ENCODE results near the gene FRMPD2.
"Not testable (repeated sequence)": the region's sequence is repeated elsewhere in the genome, so short reads cannot be mapped to it uniquely, and the experiment has no call there.

Gene FRMPD2

GRCh38 chr10:48125631-48126030, 148.9 kb downstream of the FRMPD2 start:
- not testable (repeated sequence) for DNase-seq

- DNase-seq: not testable (repeated sequence)
Measured at GRCh38 chr10:48122618-48123017, 151.9 kb downstream of the FRMPD2 start.

- not testable (repeated sequence) for DNase-seq
Measured at GRCh38 chr10:48110277-48110676, 164.2 kb downstream of the FRMPD2 start.

All from stimulated activated CD4-positive, alpha-beta T cell treated with anti-CD3 and anti-CD28 coated beads, Interleukin-4, amount 100 ng/mL, for 1 hour (primary cell).